ENCODE results near the gene RNF13. TPM values are rescaled to one million over a fixed set of nuclear protein-coding genes. Genes with fewer than 3 reads are reported as not detected.

The RNF13 gene
- total RNA-seq, 1 donor from 2014 or later, result 49.9 TPM

- Histone ChIP-seq H3K36me3 (ENCODE audit: insufficient read depth, low read length) (no peaks in the 10 kb centered on the region), H3K9ac (ENCODE audit: low read length) (no peak overlapping the region), H3K4me2 (ENCODE audit: low read length) (no peak overlapping the region), H3K79me2 (ENCODE audit: insufficient read depth, low read length) (peaks cover 80% of the 10 kb centered on the region), H2AFZ (ENCODE audit: low read depth, low read length) (no peak overlapping the region), H3K4me3 (ENCODE audit: insufficient read depth, low read depth, low read length) (no peak overlapping the region), H3K4me1 (ENCODE audit: insufficient read depth, low read length) (peaks cover 15% of the 10 kb centered on the region), H4K20me1 (ENCODE audit: insufficient read depth, low read length) (peaks cover 68% of the 10 kb centered on the region), H3K9me3 (ENCODE audit: insufficient read depth, low read depth, low read length) (no peaks in the 10 kb centered on the region), H3K27ac (ENCODE audit: low read depth, low read length) (no peak overlapping the region), H3K27me3 (ENCODE audit: insufficient read depth, low read length) (no peaks in the 10 kb centered on the region)
- DNase-seq (ENCODE audit: low read depth) (no peak), FAIRE-seq (no peak)
- H3K9me3 Mint-ChIP-seq (ENCODE audit: unreplicated experiment), result no peaks in the 10 kb centered on the region
- no peaks in the 10 kb centered on the region for H3K36me3 Mint-ChIP-seq (ENCODE audit: low read depth, unreplicated experiment)
- TF ChIP-seq EZH2 (IDR thresholded peaks at IDR 0.05; ENCODE audit: insufficient read depth, low read length) (no peak), CTCF (IDR thresholded peaks at IDR 0.05; ENCODE audit: insufficient read depth, low read depth, low read length) (no peak)
- H3K4me3 Mint-ChIP-seq (ENCODE audit: unreplicated experiment), result no peak overlapping the region
- no peak overlapping the region for H3K27ac Mint-ChIP-seq (ENCODE audit: unreplicated experiment)
- no peaks in the 10 kb centered on the region for H3K27me3 Mint-ChIP-seq (ENCODE audit: low read depth, unreplicated experiment)
- peaks cover 30% of the 10 kb centered on the region for H3K4me1 Mint-ChIP-seq (ENCODE audit: low read depth, unreplicated experiment)
Observed at GRCh38 chr3:149816986-149817385, 4.0 kb downstream of the RNF13 start.

GRCh38 chr3:149819432-149819831 is 6.4 kb downstream of the RNF13 start:
- FAIRE-seq, result no peak
- Histone ChIP-seq H3K79me2 (ENCODE audit: insufficient read depth, low read length) (peaks cover 89% of the 10 kb centered on the region), H3K4me2 (ENCODE audit: low read length) (no peak overlapping the region), H3K9me3 (ENCODE audit: insufficient read depth, low read depth, low read length) (no peaks in the 10 kb centered on the region), H3K4me1 (ENCODE audit: insufficient read depth, low read length) (peaks cover 2% of the 10 kb centered on the region), H3K36me3 (ENCODE audit: insufficient read depth, low read length) (no peaks in the 10 kb centered on the region), H3K9ac (ENCODE audit: low read length) (no peak overlapping the region), H2AFZ (ENCODE audit: low read depth, low read length) (no peak overlapping the region), H4K20me1 (ENCODE audit: insufficient read depth, low read length) (peaks cover 60% of the 10 kb centered on the region), H3K27me3 (ENCODE audit: insufficient read depth, low read length) (no peaks in the 10 kb centered on the region), H3K27ac (ENCODE audit: low read depth, low read length) (no peak overlapping the region), H3K4me3 (ENCODE audit: insufficient read depth, low read depth, low read length) (no peak overlapping the region)
- no peaks in the 10 kb centered on the region for H3K36me3 Mint-ChIP-seq (ENCODE audit: low read depth, unreplicated experiment)
- TF ChIP-seq CTCF (IDR thresholded peaks at IDR 0.05; ENCODE audit: insufficient read depth, low read depth, low read length) (no peak), EZH2 (IDR thresholded peaks at IDR 0.05; ENCODE audit: insufficient read depth, low read length) (no peak)
- DNase-seq (ENCODE audit: low read depth), result no peak
- H3K4me3 Mint-ChIP-seq (ENCODE audit: unreplicated experiment), result no peak overlapping the region
- H3K27ac Mint-ChIP-seq (ENCODE audit: unreplicated experiment), result no peak overlapping the region
- H3K4me1 Mint-ChIP-seq (ENCODE audit: low read depth, unreplicated experiment), result peaks cover 22% of the 10 kb centered on the region
- H3K27me3 Mint-ChIP-seq (ENCODE audit: low read depth, unreplicated experiment), result no peaks in the 10 kb centered on the region
- no peaks in the 10 kb centered on the region for H3K9me3 Mint-ChIP-seq (ENCODE audit: unreplicated experiment)

- Histone ChIP-seq H3K4me3 (ENCODE audit: insufficient read depth, low read depth, low read length) (no peak overlapping the region), H3K4me1 (ENCODE audit: insufficient read depth, low read length) (no peaks in the 10 kb centered on the region), H3K27ac (ENCODE audit: low read depth, low read length) (no peak overlapping the region), H4K20me1 (ENCODE audit: insufficient read depth, low read length) (peaks cover 53% of the 10 kb centered on the region), H3K27me3 (ENCODE audit: insufficient read depth, low read length) (no peaks in the 10 kb centered on the region), H3K36me3 (ENCODE audit: insufficient read depth, low read length) (no peaks in the 10 kb centered on the region), H3K9me3 (ENCODE audit: insufficient read depth, low read depth, low read length) (no peaks in the 10 kb centered on the region), H2AFZ (ENCODE audit: low read depth, low read length) (no peak overlapping the region), H3K4me2 (ENCODE audit: low read length) (no peak overlapping the region), H3K79me2 (ENCODE audit: insufficient read depth, low read length) (peaks cover 85% of the 10 kb centered on the region), H3K9ac (ENCODE audit: low read length) (no peak overlapping the region)
- FAIRE-seq, result no peak
- no peak for DNase-seq (ENCODE audit: low read depth)
- TF ChIP-seq EZH2 (IDR thresholded peaks at IDR 0.05; ENCODE audit: insufficient read depth, low read length), result no peak
- TF ChIP-seq CTCF (IDR thresholded peaks at IDR 0.05; ENCODE audit: insufficient read depth, low read depth, low read length), result no peak
- Mint-ChIP-seq H3K9me3 (ENCODE audit: unreplicated experiment) (no peaks in the 10 kb centered on the region), H3K4me3 (ENCODE audit: unreplicated experiment) (no peak overlapping the region), H3K27me3 (ENCODE audit: low read depth, unreplicated experiment) (no peaks in the 10 kb centered on the region), H3K27ac (ENCODE audit: unreplicated experiment) (no peak overlapping the region), H3K36me3 (ENCODE audit: low read depth, unreplicated experiment) (no peaks in the 10 kb centered on the region), H3K4me1 (ENCODE audit: low read depth, unreplicated experiment) (peaks cover 14% of the 10 kb centered on the region)
Observed at GRCh38 chr3:149820183-149820582, 7.2 kb downstream of the RNF13 start.
